Calu3 (cell line): ENCODE results near the gene PPCDC. TPM values are rescaled to one million over a fixed set of nuclear protein-coding genes. Genes with fewer than 3 reads are reported as not detected.

Source experiments
- BruUV-seq: library from RNA; stranded (reverse); fragments of 400-500 nt; replicated peaks from 2 replicates; lab custom pipeline; 2021; lab: Mats Ljungman, UMichigan
- CTCF ChIA-PET: fragments of 300-600 bp; sonication (Branson Sonifier 250); formaldehyde crosslinking; loops from one replicate; lab custom pipeline; 2022; ENCODE audit warnings: antibody characterized with exemption; lab: Charles Lee
- DNase-seq: peaks from one replicate; pipeline ENCODE4 v3.0.0; 2022
- H3K27ac Mint-ChIP-seq: one replicate; pipeline ENCODE4 v1.8.0; 2022; ENCODE audit warnings: mixed read lengths; ENCODE audit not compliant: unreplicated experiment
- H3K27me3 Mint-ChIP-seq: one replicate; pipeline ENCODE4 v1.8.0; 2022; ENCODE audit warnings: mixed read lengths; ENCODE audit not compliant: unreplicated experiment
- H3K36me3 Mint-ChIP-seq: one replicate; pipeline ENCODE4 v1.8.0; 2022; ENCODE audit warnings: mild to moderate bottlenecking, moderate library complexity, mixed read lengths; ENCODE audit not compliant: insufficient read depth, unreplicated experiment
- H3K4me1 Mint-ChIP-seq: one replicate; pipeline ENCODE4 v1.8.0; 2022; ENCODE audit warnings: mild to moderate bottlenecking, low read depth, mixed read lengths; ENCODE audit not compliant: unreplicated experiment
- H3K4me3 Mint-ChIP-seq: one replicate; pipeline ENCODE4 v1.8.0; 2022; ENCODE audit warnings: mild to moderate bottlenecking, low read depth, moderate library complexity, mixed read lengths; ENCODE audit not compliant: unreplicated experiment
- H3K9me3 Mint-ChIP-seq: one replicate; pipeline ENCODE4 v1.8.0; 2022; ENCODE audit warnings: low read depth, mixed read lengths; ENCODE audit not compliant: unreplicated experiment
- CTCF ChIP-seq: fragments of 200-600 bp; IDR thresholded peaks from one replicate; pipeline ENCODE4 v1.8.0; 2022; ENCODE audit warnings: antibody characterized with exemption; ENCODE audit not compliant: unreplicated experiment
- intact Hi-C: fragments of 100-400 bp; cut with micrococcal nuclease; formaldehyde crosslinking; loops from one replicate; pipeline ENCODE4 v1.10.0; 2022; ENCODE audit not compliant: unreplicated experiment
- total RNA-seq: library from RNA; stranded (reverse); gene quantifications from 2 replicates; pipeline ENCODE4 v1.2.3, GENCODE V29; 2022

The PPCDC gene
- total RNA-seq, 1 experiment from 2014 or later = 24.4 TPM

- BruUV-seq = no TSS peak
- CTCF ChIA-PET = interaction anchor here (1.7 to 2.7 kb wide), 3 partner anchors 13 to 174 kb away, joined by 8 to 28 read pairs (median 10); partner anchors contain the start of gene C15orf39
- Mint-ChIP-seq H3K36me3 (peaks cover 7% of the 10 kb centered on the region), H3K4me3 (no peak overlapping the region), H3K4me1 (peaks cover 37% of the 10 kb centered on the region), H3K27ac (no peak overlapping the region), H3K9me3 (no peaks in the 10 kb centered on the region), H3K27me3 (no peaks in the 10 kb centered on the region)
- no peak for DNase-seq
- intact Hi-C loops = no loop called here
- no peak for TF ChIP-seq CTCF
Observed at GRCh38 chr15:75030424-75030823, 7.0 kb downstream of the PPCDC start.

- no peaks in the 10 kb centered on the region for H3K27me3 Mint-ChIP-seq
- no peak for DNase-seq
- H3K27ac Mint-ChIP-seq = no peak overlapping the region
- intact Hi-C loops = no loop called here
- TF ChIP-seq CTCF = no peak
- H3K4me3 Mint-ChIP-seq = no peak overlapping the region
- peaks cover 43% of the 10 kb centered on the region for H3K4me1 Mint-ChIP-seq
- no peaks in the 10 kb centered on the region for H3K9me3 Mint-ChIP-seq
- CTCF ChIA-PET = interaction anchor here (0.7 to 1.3 kb wide), 2 partner anchors 8 to 171 kb away, joined by 3 to 6 read pairs; partner anchors contain the start of gene PPCDC
- BruUV-seq = no TSS peak
- peaks cover 15% of the 10 kb centered on the region for H3K36me3 Mint-ChIP-seq
Observed at GRCh38 chr15:75031848-75032247, 8.5 kb downstream of the PPCDC start.

DNA sequence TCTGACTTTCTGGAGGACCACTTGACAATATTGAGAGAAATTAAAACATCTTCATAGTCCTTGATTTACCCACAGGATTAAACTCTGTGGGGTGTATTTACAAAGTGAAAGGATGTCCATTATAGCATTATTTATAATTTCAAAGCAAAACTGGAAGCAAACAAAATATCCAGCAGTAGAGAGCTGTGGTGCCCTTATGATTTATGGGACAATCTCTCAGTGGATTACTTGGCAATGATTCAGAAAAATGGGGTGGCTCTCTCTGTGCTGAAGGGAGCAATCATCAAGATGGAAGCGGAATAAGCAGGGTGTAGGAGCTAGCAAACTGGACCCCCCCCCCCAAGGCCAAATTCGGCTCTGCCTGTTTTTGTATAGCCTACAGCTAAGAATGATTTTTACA lies 9.0 kb downstream of the PPCDC start:
- Mint-ChIP-seq H3K27me3 (no peaks in the 10 kb centered on the region), H3K36me3 (peaks cover 19% of the 10 kb centered on the region), H3K27ac (no peak overlapping the region), H3K4me1 (peaks cover 48% of the 10 kb centered on the region), H3K9me3 (no peaks in the 10 kb centered on the region), H3K4me3 (no peak overlapping the region)
- CTCF ChIA-PET = interaction anchor here (0.6 to 1.3 kb wide), 3 partner anchors 9 to 171 kb away, joined by 3 to 6 read pairs (median 4); partner anchors contain the start of gene PPCDC
- no TSS peak for BruUV-seq
- no peak for DNase-seq
- TF ChIP-seq CTCF = no peak
- intact Hi-C loops = no loop called here

- intact Hi-C loops = no loop called here
- CTCF ChIA-PET = interaction anchor here (0.6 to 1.0 kb wide), 4 partner anchors 9 to 273 kb away, joined by 3 to 4 read pairs (median 3); partner anchors contain the start of gene C15orf39
Observed at GRCh38 chr15:75033809-75034208, 10.4 kb downstream of the PPCDC start.

More at GRCh38 chr15:75033809-75034208, 10.4 kb downstream of the PPCDC start:
- TF ChIP-seq CTCF = no peak
- no peak for DNase-seq
- BruUV-seq = no TSS peak
- Mint-ChIP-seq H3K9me3 (no peaks in the 10 kb centered on the region), H3K4me3 (no peak overlapping the region), H3K27ac (no peak overlapping the region), H3K4me1 (peaks cover 62% of the 10 kb centered on the region), H3K27me3 (no peaks in the 10 kb centered on the region), H3K36me3 (peaks cover 19% of the 10 kb centered on the region)
